ENCODE measurements around the gene LGR4.

GRCh38 chr11:27465629-27466028 lies 7.0 kb downstream of the LGR4 start:
- no peak for TF ChIP-seq CTCF (IDR thresholded peaks at IDR 0.05 in 4 of 5, conservative IDR thresholded peaks at IDR 0.05 in 1 of 5)
- TF ChIP-seq POLR2A (IDR thresholded peaks at IDR 0.05): no peak
